Measurements from ENCODE around the gene CXorf65. TPM values are rescaled to one million over a fixed set of nuclear protein-coding genes. Genes with fewer than 3 reads are reported as not detected.

The CXorf65 gene
- total RNA-seq, 5 donors from 2014 or later (not counting 1 experiment from before 2014, with no cell fraction given) = 33.8 to 86.6 (median 39.6) TPM

- ATAC-seq (replicated peaks in 1 of 4) (peak; percentile 21 to 42 (median 30)), DNase-seq (peak; percentile 63 to 87 (median 73))
- Histone ChIP-seq H3K36me3 (ENCODE audit: control insufficient read depth in 2 of 2, extremely low read depth in 1 of 2, insufficient read depth in 1 of 2, low read length in 1 of 2) (no peaks in the 10 kb centered on the region), H3K27me3 (replicated peaks in 1 of 2; ENCODE audit: control insufficient read depth in 2 of 2, extremely low read depth in 1 of 2, insufficient read depth in 2 of 2, low read length in 1 of 2) (no peaks in the 10 kb centered on the region), H3K4me3 (ENCODE audit: control insufficient read depth in 1 of 2, extremely low read depth in 1 of 2, low read length in 1 of 2) (no peak overlapping the region), H3K9me3 (no peaks in the 10 kb centered on the region), H3K4me1 (ENCODE audit: control insufficient read depth in 1 of 2, extremely low read depth in 1 of 2, insufficient read depth in 2 of 2, low read length in 2 of 2) (peaks cover 7 to 67% of the 10 kb centered on the region in 2 experiments), H3K27ac (ENCODE audit: low read length) (peak overlapping the region; percentile 12)
- H3K4me3 Mint-ChIP-seq = peak overlapping the region; percentile 9 to 61 (median 47)
- ChIA-PET POLR2A (interaction anchor here in 1 of 2 donors (1.1 to 1.5 kb wide), 2 partner anchors 14 to 20 kb away, joined by 4 to 5 read pairs; partner anchors contain the start of genes IL2RG and MED12), CTCF (interaction anchor here (1.1 to 1.5 kb wide), 3 partner anchors 20 to 32 kb away, joined by 4 to 10 read pairs (median 4); partner anchors contain the start of gene MED12 (in 1 of the 2))
- H3K27me3 Mint-ChIP-seq = peaks cover 0 to 4% of the 10 kb centered on the region in 2 donors
- WGBS (ENCODE audit: insufficient coverage) = 17% methylated on average over 1 of the region's 2 CpGs
- no peaks in the 10 kb centered on the region for H3K36me3 Mint-ChIP-seq
- H3K9me3 Mint-ChIP-seq = no peaks in the 10 kb centered on the region
- H3K27ac Mint-ChIP-seq = peak overlapping the region; percentile 71 to 76
- peaks cover 63 to 69% (median 66%) of the 10 kb centered on the region in 3 donors for H3K4me1 Mint-ChIP-seq
Observed at GRCh38 chrX:71098302-71098701, 8.2 kb downstream of the CXorf65 start.

GRCh38 chrX:71096760-71097032, 9.8 kb downstream of the CXorf65 start:
- Histone ChIP-seq H3K27ac (ENCODE audit: low read length) (peak overlapping the region; percentile 57), H3K36me3 (ENCODE audit: control insufficient read depth in 2 of 2, extremely low read depth in 1 of 2, insufficient read depth in 1 of 2, low read length in 1 of 2) (no peaks in the 10 kb centered on the region), H3K4me3 (ENCODE audit: control insufficient read depth in 1 of 2, extremely low read depth in 1 of 2, low read length in 1 of 2) (peak overlapping the region; percentile 64 to 78), H3K9me3 (no peaks in the 10 kb centered on the region), H3K4me1 (ENCODE audit: control insufficient read depth in 1 of 2, extremely low read depth in 1 of 2, insufficient read depth in 2 of 2, low read length in 2 of 2) (peaks cover 6 to 51% of the 10 kb centered on the region in 2 experiments), H3K27me3 (replicated peaks in 1 of 2; ENCODE audit: control insufficient read depth in 2 of 2, extremely low read depth in 1 of 2, insufficient read depth in 2 of 2, low read length in 1 of 2) (no peaks in the 10 kb centered on the region)
- WGBS (ENCODE audit: insufficient coverage) = 0% methylated on average over 2 of the region's 9 CpGs
- H3K4me1 Mint-ChIP-seq = peaks cover 48 to 55% (median 52%) of the 10 kb centered on the region in 3 donors
- no peaks in the 10 kb centered on the region for H3K9me3 Mint-ChIP-seq
- H3K27me3 Mint-ChIP-seq = peaks cover 0 to 4% of the 10 kb centered on the region in 2 donors
- DNase-seq (no peak), ATAC-seq (replicated peaks in 1 of 4) (no peak)
- no peaks in the 10 kb centered on the region for H3K36me3 Mint-ChIP-seq
- H3K27ac Mint-ChIP-seq = peak overlapping the region; percentile 79 to 89
- H3K4me3 Mint-ChIP-seq = peak overlapping the region; percentile 91 to 94 (median 92)
- ChIA-PET POLR2A (interaction anchor here in 1 of 2 donors (1.1 kb wide), 1 partner anchor 15 kb away, joined by 6 read pairs; the partner anchor contains the start of gene IL2RG), CTCF (interaction anchor here (1.3 kb wide), 2 partner anchors 21 to 33 kb away, joined by 5 to 9 read pairs; partner anchors contain the start of gene MED12 (in 1 of the 2))

GRCh38 chrX:71095981-71096759, 10.4 kb downstream of the CXorf65 start:
- ATAC-seq (replicated peaks in 1 of 4) (peak; percentile 62 to 66 (median 63)), DNase-seq (peak in 7 of 35 experiments; percentile 45 to 75 (median 51))
- no peaks in the 10 kb centered on the region for H3K36me3 ChIP-seq (ENCODE audit: control insufficient read depth in 2 of 2, extremely low read depth in 1 of 2, insufficient read depth in 1 of 2, low read length in 1 of 2)
- Mint-ChIP-seq H3K27me3 (peaks cover 0 to 4% of the 10 kb centered on the region in 2 donors), H3K36me3 (no peaks in the 10 kb centered on the region), H3K9me3 (no peaks in the 10 kb centered on the region), H3K4me1 (peaks cover 43 to 49% (median 47%) of the 10 kb centered on the region in 3 donors), H3K27ac (peak overlapping the region; percentile 89 to 95), H3K4me3 (peak overlapping the region; percentile 91 to 94 (median 92))
- CTCF ChIA-PET = interaction anchor here (0.9 to 1.3 kb wide), 4 partner anchors 22 to 86 kb away, joined by 3 to 9 read pairs (median 4); partner anchors contain the start of gene MED12 (in 1 of the 2)
- POLR2A ChIA-PET = interaction anchor here in 1 of 2 donors (1.1 kb wide), 1 partner anchor 16 kb away, joined by 6 read pairs; the partner anchor contains the start of gene IL2RG
- H3K4me1 ChIP-seq (ENCODE audit: control insufficient read depth in 1 of 2, extremely low read depth in 1 of 2, insufficient read depth in 2 of 2, low read length in 2 of 2) = peaks cover 5 to 46% of the 10 kb centered on the region in 2 experiments
- WGBS (ENCODE audit: insufficient coverage) = 0% methylated on average over 18 of the region's 46 CpGs
- H3K9me3 ChIP-seq = no peaks in the 10 kb centered on the region
- H3K27me3 ChIP-seq (replicated peaks in 1 of 2; ENCODE audit: control insufficient read depth in 2 of 2, extremely low read depth in 1 of 2, insufficient read depth in 2 of 2, low read length in 1 of 2) = no peaks in the 10 kb centered on the region
- peak overlapping the region; percentile 64 to 78 for H3K4me3 ChIP-seq (ENCODE audit: control insufficient read depth in 1 of 2, extremely low read depth in 1 of 2, low read length in 1 of 2)
- H3K27ac ChIP-seq (ENCODE audit: low read length) = peak overlapping the region; percentile 57

GRCh38 chrX:71095555-71095980, 11.0 kb downstream of the CXorf65 start, which contains the start of gene FOXO4:
TSS of gene FOXO4 (plus strand) at chrX:71095851. CDS start at chrX:71096529, 678 bp downstream.
- no peaks in the 10 kb centered on the region for H3K36me3 ChIP-seq (ENCODE audit: control insufficient read depth in 2 of 2, extremely low read depth in 1 of 2, insufficient read depth in 1 of 2, low read length in 1 of 2)
- H3K27me3 ChIP-seq (replicated peaks in 1 of 2; ENCODE audit: control insufficient read depth in 2 of 2, extremely low read depth in 1 of 2, insufficient read depth in 2 of 2, low read length in 1 of 2) = no peaks in the 10 kb centered on the region
- Mint-ChIP-seq H3K36me3 (no peaks in the 10 kb centered on the region), H3K9me3 (no peaks in the 10 kb centered on the region), H3K4me3 (peak within 1 kb of the TSS; percentile 91 to 94 (median 92)), H3K27ac (peak within 1 kb of the TSS; percentile 89 to 95), H3K27me3 (peaks cover 0 to 4% of the 10 kb centered on the region in 2 donors), H3K4me1 (peaks cover 37 to 43% (median 41%) of the 10 kb centered on the region in 3 donors)
- ATAC-seq (replicated peaks in 1 of 4) (peak; percentile 85 to 88 (median 87)), DNase-seq (peak; percentile 70 to 93 (median 87))
- ChIA-PET POLR2A (interaction anchor here in 1 of 2 donors (1.1 kb wide), 1 partner anchor 16 kb away, joined by 6 read pairs; the partner anchor contains the start of gene IL2RG), CTCF (interaction anchor here (0.9 to 1.3 kb wide), 4 partner anchors 22 to 86 kb away, joined by 3 to 9 read pairs (median 4); partner anchors contain the start of gene MED12 (in 1 of the 2))
- peak within 1 kb of the TSS; percentile 57 for H3K27ac ChIP-seq (ENCODE audit: low read length)
- peak within 1 kb of the TSS; percentile 64 to 78 for H3K4me3 ChIP-seq (ENCODE audit: control insufficient read depth in 1 of 2, extremely low read depth in 1 of 2, low read length in 1 of 2)
- H3K4me1 ChIP-seq (ENCODE audit: control insufficient read depth in 1 of 2, extremely low read depth in 1 of 2, insufficient read depth in 2 of 2, low read length in 2 of 2) = peaks cover 3 to 39% of the 10 kb centered on the region in 2 experiments
- 0% methylated on average over 5 of the region's 29 CpGs for WGBS (ENCODE audit: insufficient coverage)
- H3K9me3 ChIP-seq = no peaks in the 10 kb centered on the region

GRCh38 chrX:71095033-71095432, 11.5 kb downstream of the CXorf65 start:
- H3K27me3 Mint-ChIP-seq = peaks cover 0 to 4% of the 10 kb centered on the region in 2 donors
- peaks cover 33 to 40% (median 37%) of the 10 kb centered on the region in 3 donors for H3K4me1 Mint-ChIP-seq
- Histone ChIP-seq H3K27ac (ENCODE audit: low read length) (no peak overlapping the region), H3K4me3 (ENCODE audit: control insufficient read depth in 1 of 2, extremely low read depth in 1 of 2, low read length in 1 of 2) (peak overlapping the region; percentile 11 to 78), H3K27me3 (replicated peaks in 1 of 2; ENCODE audit: control insufficient read depth in 2 of 2, extremely low read depth in 1 of 2, insufficient read depth in 2 of 2, low read length in 1 of 2) (no peaks in the 10 kb centered on the region), H3K36me3 (ENCODE audit: control insufficient read depth in 2 of 2, extremely low read depth in 1 of 2, insufficient read depth in 1 of 2, low read length in 1 of 2) (no peaks in the 10 kb centered on the region), H3K9me3 (no peaks in the 10 kb centered on the region), H3K4me1 (ENCODE audit: control insufficient read depth in 1 of 2, extremely low read depth in 1 of 2, insufficient read depth in 2 of 2, low read length in 2 of 2) (peaks cover 3 to 37% of the 10 kb centered on the region in 2 experiments)
- ATAC-seq (replicated peaks in 1 of 4) (no peak), DNase-seq (no peak)
- H3K9me3 Mint-ChIP-seq = no peaks in the 10 kb centered on the region
- no peaks in the 10 kb centered on the region for H3K36me3 Mint-ChIP-seq
- H3K27ac Mint-ChIP-seq = peak overlapping the region; percentile 49 to 95
- WGBS (ENCODE audit: insufficient coverage) = 80% methylated on average over 1 of the region's 6 CpGs
- peak overlapping the region; percentile 91 to 94 (median 92) for H3K4me3 Mint-ChIP-seq
- ChIA-PET CTCF (no interaction called here), POLR2A (interaction anchor here in 1 of 2 donors (0.6 kb wide), 1 partner anchor 954 kb away, joined by 14 read pairs; no protein-coding TSS in a partner anchor)

- Histone ChIP-seq H3K36me3 (ENCODE audit: control insufficient read depth in 2 of 2, extremely low read depth in 1 of 2, insufficient read depth in 1 of 2, low read length in 1 of 2) (no peaks in the 10 kb centered on the region), H3K27me3 (replicated peaks in 1 of 2; ENCODE audit: control insufficient read depth in 2 of 2, extremely low read depth in 1 of 2, insufficient read depth in 2 of 2, low read length in 1 of 2) (no peaks in the 10 kb centered on the region), H3K9me3 (no peaks in the 10 kb centered on the region), H3K27ac (ENCODE audit: low read length) (no peak overlapping the region), H3K4me1 (ENCODE audit: control insufficient read depth in 1 of 2, extremely low read depth in 1 of 2, insufficient read depth in 2 of 2, low read length in 2 of 2) (peaks cover 0 to 5% of the 10 kb centered on the region in 2 experiments), H3K4me3 (ENCODE audit: control insufficient read depth in 1 of 2, extremely low read depth in 1 of 2, low read length in 1 of 2) (no peak overlapping the region)
- DNase-seq (no peak), ATAC-seq (replicated peaks in 1 of 4) (no peak)
- Mint-ChIP-seq H3K9me3 (no peaks in the 10 kb centered on the region), H3K27ac (no peak overlapping the region), H3K27me3 (peaks cover 0 to 4% of the 10 kb centered on the region in 2 donors), H3K4me3 (no peak overlapping the region), H3K36me3 (no peaks in the 10 kb centered on the region), H3K4me1 (peaks cover 8 to 15% (median 10%) of the 10 kb centered on the region in 3 donors)
- CTCF ChIA-PET = no interaction called here
- WGBS (ENCODE audit: insufficient coverage) = no CpG with 5 or more reads among the region's 5 CpGs
- POLR2A ChIA-PET = no interaction called here
Observed at GRCh38 chrX:71091263-71091662, 15.3 kb downstream of the CXorf65 start.
